Astrocyte (in vitro differentiated cells and primary cell): ENCODE results near the gene DHDH. TPM values are rescaled to one million over a fixed set of nuclear protein-coding genes. Genes with fewer than 3 reads are reported as not detected.

Experiments
- DNase-seq: peaks from one replicate; pipeline ENCODE4 v3.0.0-alpha.2; 2010; ENCODE audit warnings: low read depth
- FAIRE-seq: peaks from 2 replicates; lab custom pipeline; 2011; peaks lifted over from hg19 to GRCh38; lab: Jason Lieb, UNC
- H2AFZ ChIP-seq: 2 replicates; pipeline ENCODE4 v1.6.0; 2012; ENCODE audit warnings: low read depth, low read length, inconsistent platforms
- H3K27ac ChIP-seq: 2 replicates; pipeline ENCODE4 v1.5.1; 2011; ENCODE audit warnings: low read depth, low read length, inconsistent platforms
- H3K27me3 ChIP-seq: 2 replicates; pipeline ENCODE4 v1.6.0; 2011; ENCODE audit warnings: low read length, inconsistent platforms; ENCODE audit not compliant: insufficient read depth
- H3K36me3 ChIP-seq: 2 replicates; pipeline ENCODE4 v1.5.1; 2011; ENCODE audit warnings: low read length, inconsistent platforms; ENCODE audit not compliant: insufficient read depth
- H3K4me1 ChIP-seq: 2 replicates; pipeline ENCODE4 v1.5.1; 2011; ENCODE audit warnings: low read length, inconsistent platforms; ENCODE audit not compliant: insufficient read depth
- H3K4me2 ChIP-seq: 2 replicates; pipeline ENCODE4 v1.6.0; 2012; ENCODE audit warnings: low read length, inconsistent platforms
- H3K4me3 ChIP-seq: 2 replicates; pipeline ENCODE4 v1.5.1; 2011; ENCODE audit warnings: low read depth, mild to moderate bottlenecking, low read length, inconsistent platforms; ENCODE audit not compliant: insufficient read depth
- H3K79me2 ChIP-seq: 2 replicates; pipeline ENCODE4 v1.6.0; 2012; ENCODE audit warnings: mild to moderate bottlenecking, low read length, inconsistent platforms; ENCODE audit not compliant: insufficient read depth
- H3K9ac ChIP-seq: 2 replicates; pipeline ENCODE4 v1.6.0; 2012; ENCODE audit warnings: mild to moderate bottlenecking, low read length, inconsistent platforms
- H3K9me3 ChIP-seq: 2 replicates; pipeline ENCODE4 v1.5.1; 2012; ENCODE audit warnings: low read depth, mild to moderate bottlenecking, low read length, inconsistent platforms; ENCODE audit not compliant: insufficient read depth
- H4K20me1 ChIP-seq: 2 replicates; pipeline ENCODE4 v1.6.0; 2012; ENCODE audit warnings: low read length, inconsistent platforms; ENCODE audit not compliant: insufficient read depth
- H3K27ac Mint-ChIP-seq: one replicate; pipeline ENCODE4 v1.8.0; 2021; ENCODE audit warnings: mild to moderate bottlenecking, mixed read lengths; ENCODE audit not compliant: unreplicated experiment
- H3K27me3 Mint-ChIP-seq: one replicate; pipeline ENCODE4 v1.8.0; 2021; ENCODE audit warnings: low read depth, mixed read lengths; ENCODE audit not compliant: unreplicated experiment
- H3K36me3 Mint-ChIP-seq: one replicate; pipeline ENCODE4 v1.8.0; 2021; ENCODE audit warnings: low read depth, mixed read lengths; ENCODE audit not compliant: unreplicated experiment
- H3K4me1 Mint-ChIP-seq: one replicate; pipeline ENCODE4 v1.8.0; 2021; ENCODE audit warnings: low read depth, mixed read lengths; ENCODE audit not compliant: unreplicated experiment
- H3K4me3 Mint-ChIP-seq: one replicate; pipeline ENCODE4 v1.8.0; 2021; ENCODE audit warnings: mild to moderate bottlenecking, moderate library complexity, mixed read lengths; ENCODE audit not compliant: unreplicated experiment
- H3K9me3 Mint-ChIP-seq: one replicate; pipeline ENCODE4 v1.8.0; 2021; ENCODE audit warnings: mild to moderate bottlenecking, mixed read lengths; ENCODE audit not compliant: unreplicated experiment
- EZH2 ChIP-seq: IDR thresholded peaks from 2 replicates; pipeline ENCODE4 v1.6.1; 2012; ENCODE audit warnings: mild to moderate bottlenecking, low read length, inconsistent platforms; ENCODE audit not compliant: insufficient read depth
- total RNA-seq: library from RNA; stranded (reverse); gene quantifications from 2 replicates; pipeline ENCODE4 v1.2.1, GENCODE V29; 2021
- TF ChIP-seq, protein P1 (sequence below): IDR thresholded peaks from 2 replicates; pipeline ENCODE4 v1.5.1; 2011; ENCODE audit warnings: low read depth, mild to moderate bottlenecking, inconsistent platforms, low read length, moderate library complexity; ENCODE audit not compliant: insufficient read depth

Gene DHDH
- total RNA-seq, 1 donor from 2014 or later: 0.45 TPM

DNA sequence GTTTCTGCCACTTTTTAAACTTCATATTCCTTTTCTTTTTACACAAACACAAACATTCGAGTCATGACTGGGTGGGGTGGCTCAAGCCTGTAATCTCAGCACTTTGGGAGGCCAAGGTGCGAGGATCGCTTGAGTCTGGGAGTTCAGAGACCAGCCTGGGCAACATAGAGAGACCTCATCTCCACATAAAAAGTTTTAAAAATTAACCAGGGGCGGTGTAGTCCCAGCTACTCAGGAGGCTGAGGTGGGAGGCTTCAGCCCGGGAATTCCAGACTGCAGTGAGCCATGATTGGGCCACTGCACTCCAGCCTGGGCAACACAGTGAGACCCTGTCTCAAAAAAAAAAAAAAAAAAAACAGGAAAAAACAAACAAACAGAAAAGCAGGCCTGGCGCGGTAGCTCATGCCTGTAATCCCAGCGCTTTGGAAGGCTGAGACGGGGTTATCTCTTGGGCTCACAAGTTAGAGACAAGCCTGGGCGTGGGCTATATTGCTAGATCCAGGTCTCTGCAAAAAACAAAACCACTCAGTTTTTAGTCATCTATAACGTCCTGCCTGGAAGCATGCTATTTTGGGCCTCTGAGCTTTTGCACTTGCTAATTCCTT, 20.6 kb downstream of the DHDH start:
- no peak for TF ChIP-seq EZH2
- TF ChIP-seq, protein P1, sequence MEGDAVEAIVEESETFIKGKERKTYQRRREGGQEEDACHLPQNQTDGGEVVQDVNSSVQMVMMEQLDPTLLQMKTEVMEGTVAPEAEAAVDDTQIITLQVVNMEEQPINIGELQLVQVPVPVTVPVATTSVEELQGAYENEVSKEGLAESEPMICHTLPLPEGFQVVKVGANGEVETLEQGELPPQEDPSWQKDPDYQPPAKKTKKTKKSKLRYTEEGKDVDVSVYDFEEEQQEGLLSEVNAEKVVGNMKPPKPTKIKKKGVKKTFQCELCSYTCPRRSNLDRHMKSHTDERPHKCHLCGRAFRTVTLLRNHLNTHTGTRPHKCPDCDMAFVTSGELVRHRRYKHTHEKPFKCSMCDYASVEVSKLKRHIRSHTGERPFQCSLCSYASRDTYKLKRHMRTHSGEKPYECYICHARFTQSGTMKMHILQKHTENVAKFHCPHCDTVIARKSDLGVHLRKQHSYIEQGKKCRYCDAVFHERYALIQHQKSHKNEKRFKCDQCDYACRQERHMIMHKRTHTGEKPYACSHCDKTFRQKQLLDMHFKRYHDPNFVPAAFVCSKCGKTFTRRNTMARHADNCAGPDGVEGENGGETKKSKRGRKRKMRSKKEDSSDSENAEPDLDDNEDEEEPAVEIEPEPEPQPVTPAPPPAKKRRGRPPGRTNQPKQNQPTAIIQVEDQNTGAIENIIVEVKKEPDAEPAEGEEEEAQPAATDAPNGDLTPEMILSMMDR: no peak
- Histone ChIP-seq H3K4me1 (peaks cover 12% of the 10 kb centered on the region), H3K79me2 (peaks cover 35% of the 10 kb centered on the region), H3K9ac (peak overlapping the region; percentile 96), H3K27ac (peak overlapping the region; percentile 91), H2AFZ (peak overlapping the region; percentile 81), H4K20me1 (no peaks in the 10 kb centered on the region), H3K36me3 (peaks cover 5% of the 10 kb centered on the region), H3K9me3 (no peaks in the 10 kb centered on the region), H3K4me2 (peak overlapping the region; percentile 98), H3K4me3 (peak overlapping the region; percentile 83), H3K27me3 (no peaks in the 10 kb centered on the region)
- Mint-ChIP-seq H3K36me3 (peaks cover 16% of the 10 kb centered on the region), H3K4me3 (peak overlapping the region; percentile 85), H3K27me3 (no peaks in the 10 kb centered on the region), H3K9me3 (peaks cover 9% of the 10 kb centered on the region), H3K4me1 (peaks cover 19% of the 10 kb centered on the region), H3K27ac (peak overlapping the region; percentile 59)
- FAIRE-seq (no peak), DNase-seq (no peak)

DNA sequence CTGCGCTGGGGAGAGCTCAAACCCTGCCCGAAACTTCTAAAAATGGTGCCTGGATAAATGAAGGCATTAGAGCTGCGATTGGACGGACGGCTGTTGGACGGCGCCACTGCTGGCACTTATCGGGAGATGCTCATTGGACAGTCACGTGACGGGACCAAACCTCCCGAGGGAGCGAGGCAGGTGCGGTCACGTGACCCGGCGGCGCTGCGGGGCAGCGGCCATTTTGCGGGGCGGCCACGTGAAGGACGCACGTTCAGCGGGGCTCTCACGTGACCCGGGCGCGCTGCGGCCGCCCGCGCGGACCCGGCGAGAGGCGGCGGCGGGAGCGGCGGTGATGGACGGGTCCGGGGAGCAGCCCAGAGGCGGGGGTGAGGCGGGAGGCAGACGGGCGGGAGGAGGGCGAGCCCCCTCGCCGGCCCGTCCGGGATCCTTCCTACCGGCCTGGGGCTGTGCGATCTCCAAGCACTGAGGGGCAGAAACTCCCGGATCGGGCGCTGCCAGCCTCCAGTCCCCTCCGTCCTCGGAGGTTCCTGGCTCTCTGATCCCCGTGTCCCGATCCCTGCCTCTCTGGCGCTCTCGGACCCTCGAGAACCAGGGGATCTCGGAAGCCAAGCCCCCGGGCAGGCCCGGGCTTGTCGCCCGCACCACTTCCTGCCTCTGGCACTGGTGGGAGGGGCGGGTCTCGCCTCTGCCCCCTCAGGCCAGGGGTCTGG, 21.3 kb downstream of the DHDH start, which contains the start of gene BAX:
BAX (plus strand) TSS at position 281 of the 713 bp plus-strand sequence; CDS start at position 335, 54 bp downstream.
- H2AFZ ChIP-seq: peak within 1 kb of the TSS; percentile 81
- Mint-ChIP-seq H3K9me3 (peaks cover 4% of the 10 kb centered on the region), H3K27ac (peak within 1 kb of the TSS; percentile 96), H3K4me3 (peak within 1 kb of the TSS; percentile 93), H3K4me1 (peaks cover 19% of the 10 kb centered on the region), H3K36me3 (peaks cover 16% of the 10 kb centered on the region), H3K27me3 (no peaks in the 10 kb centered on the region)
- H3K79me2 ChIP-seq: peaks cover 35% of the 10 kb centered on the region
- no peaks in the 10 kb centered on the region for H3K9me3 ChIP-seq
- H3K36me3 ChIP-seq: peaks cover 5% of the 10 kb centered on the region
- H3K27ac ChIP-seq: peak within 1 kb of the TSS; percentile 91
- no peaks in the 10 kb centered on the region for H4K20me1 ChIP-seq
- H3K4me3 ChIP-seq: peak within 1 kb of the TSS; percentile 83
- no peak for FAIRE-seq
- DNase-seq: peak; percentile 86
- H3K4me2 ChIP-seq: peak within 1 kb of the TSS; percentile 98
- no peak for TF ChIP-seq EZH2
- TF ChIP-seq, protein P1: no peak
- peak within 1 kb of the TSS; percentile 96 for H3K9ac ChIP-seq
- H3K27me3 ChIP-seq: no peaks in the 10 kb centered on the region
- H3K4me1 ChIP-seq: peaks cover 12% of the 10 kb centered on the region
